GM11168 (cell line): ENCODE measurements around the gene CCDC188.

ENCODE experiments used
- in situ Hi-C: fragments of 300-500 bp; cut with MboI; formaldehyde crosslinking; loops from one replicate; pipeline ENCODE4 v1.12.0; 2022; ENCODE audit warnings: low sequenced_read_pairs; ENCODE audit not compliant: unreplicated experiment

Gene CCDC188

DNA sequence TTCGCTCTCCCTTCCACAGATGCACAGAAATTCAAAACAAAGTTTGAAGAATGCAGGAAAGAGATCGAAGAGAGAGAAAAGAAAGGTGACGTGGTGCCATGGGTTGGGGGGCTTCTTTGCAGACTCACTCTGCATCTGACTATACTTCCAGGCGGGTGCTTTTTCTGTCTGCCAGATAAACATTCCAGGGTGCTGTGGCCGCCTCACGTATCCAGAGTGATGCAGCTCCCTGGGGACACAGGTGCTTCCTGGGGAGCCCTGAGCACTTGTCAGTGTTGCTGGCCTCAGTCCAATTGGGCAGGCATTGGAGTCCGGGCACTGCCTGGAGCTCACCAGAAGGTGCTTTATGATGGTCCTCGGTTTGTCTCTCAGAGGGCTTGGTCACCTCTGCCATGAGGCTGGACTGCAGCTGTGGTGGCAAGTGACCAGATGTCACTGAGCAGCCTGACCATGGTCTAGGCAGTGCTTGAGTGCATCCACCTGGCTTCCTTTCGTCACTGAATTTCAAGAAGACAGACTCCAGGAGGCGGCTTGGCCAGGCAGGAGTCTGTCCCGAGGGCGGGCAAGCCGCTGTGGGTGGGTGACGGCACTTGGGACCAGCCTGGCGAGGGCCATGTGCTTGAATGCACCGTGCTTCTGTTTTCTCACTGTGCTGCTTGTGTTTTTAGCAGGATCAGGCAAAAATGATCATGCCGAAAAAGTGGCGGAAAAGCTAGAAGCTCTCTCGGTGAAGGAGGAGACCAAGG lies 24.4 kb downstream of the CCDC188 start:
- in situ Hi-C loops = no loop called here

DNA sequence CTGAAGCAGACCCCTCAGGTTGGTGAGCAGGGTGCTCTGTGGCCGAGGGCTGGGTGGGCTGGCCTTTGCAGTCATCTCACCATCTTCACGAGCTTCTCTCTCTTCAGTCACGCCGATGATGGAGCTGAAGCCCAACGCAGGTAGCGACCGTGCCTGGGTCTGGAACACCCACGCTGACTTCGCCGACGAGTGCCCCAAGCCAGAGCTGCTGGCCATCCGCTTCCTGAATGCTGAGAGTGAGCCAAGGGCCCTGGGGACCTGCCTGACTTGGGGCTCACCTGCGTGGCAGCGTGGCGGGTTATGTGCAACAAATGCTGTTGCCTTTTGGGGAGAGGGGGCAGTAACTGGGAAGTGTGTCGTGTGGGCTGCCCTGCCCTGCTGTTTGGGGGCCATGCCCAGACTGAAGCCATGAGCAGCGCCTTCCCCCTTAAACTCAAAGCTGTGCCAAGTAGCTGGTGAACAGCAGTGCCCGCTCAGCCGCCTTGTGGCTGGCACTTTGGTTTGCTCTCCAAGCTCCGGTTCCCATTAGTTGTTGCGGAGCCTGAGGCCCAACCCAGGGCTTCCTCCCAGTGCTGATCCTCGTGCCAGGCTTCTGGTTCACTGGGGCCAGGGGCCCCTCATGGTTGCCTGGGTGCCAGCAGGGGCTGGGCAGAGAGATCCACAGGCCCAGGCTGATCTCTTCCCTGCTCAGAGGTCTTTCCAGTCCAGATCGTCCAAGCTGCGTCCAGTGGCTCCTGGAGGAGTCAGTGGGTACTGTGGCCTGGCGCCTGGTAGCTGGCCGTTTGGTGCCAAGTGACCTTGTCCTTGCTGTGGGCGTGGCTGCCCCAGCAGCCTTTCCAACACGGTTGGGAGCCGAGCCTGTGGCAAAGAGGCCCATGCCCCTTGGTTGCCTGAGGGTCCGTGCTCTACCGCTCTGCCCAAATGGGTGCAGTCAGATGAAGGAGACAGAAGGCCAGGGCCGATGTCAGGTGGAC lies 25.4 kb downstream of the CCDC188 start:
- in situ Hi-C loops = no loop called here

DNA sequence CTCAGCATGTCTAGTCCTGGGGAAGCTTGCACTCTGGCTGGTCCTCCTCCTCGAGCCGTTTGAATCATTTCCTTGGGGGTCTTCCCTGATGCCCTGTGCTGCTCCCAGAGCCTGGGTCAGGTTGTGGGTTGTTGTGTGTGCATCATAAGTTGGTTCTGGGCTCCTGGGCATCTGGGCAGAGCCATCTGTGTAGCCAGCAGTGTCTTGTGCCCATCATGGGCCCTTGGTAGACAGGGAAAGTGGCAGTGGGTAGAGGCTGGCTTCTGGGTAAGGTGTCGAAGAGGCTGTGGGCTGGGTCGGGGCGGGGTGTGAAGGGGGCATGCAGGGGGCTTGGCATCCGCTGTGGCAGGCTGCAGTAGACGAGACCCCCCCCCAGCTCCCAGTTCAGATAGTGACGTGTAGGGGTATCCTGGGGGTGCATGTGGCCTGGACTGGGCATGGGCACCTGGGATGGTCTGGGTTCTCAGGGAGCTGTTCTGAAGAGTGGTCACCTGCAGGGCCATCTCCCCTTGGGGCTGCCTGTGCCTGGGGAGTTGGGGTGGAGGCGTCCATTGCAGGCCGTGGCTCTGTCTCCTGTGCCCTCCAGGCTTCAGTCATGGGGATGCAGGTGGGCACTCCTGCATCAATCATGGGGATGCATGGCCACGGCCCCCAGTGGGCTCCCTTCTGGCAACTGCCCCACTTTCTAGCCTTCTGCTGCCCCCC lies 26.6 kb downstream of the CCDC188 start:
- in situ Hi-C loops = no loop called here

DNA sequence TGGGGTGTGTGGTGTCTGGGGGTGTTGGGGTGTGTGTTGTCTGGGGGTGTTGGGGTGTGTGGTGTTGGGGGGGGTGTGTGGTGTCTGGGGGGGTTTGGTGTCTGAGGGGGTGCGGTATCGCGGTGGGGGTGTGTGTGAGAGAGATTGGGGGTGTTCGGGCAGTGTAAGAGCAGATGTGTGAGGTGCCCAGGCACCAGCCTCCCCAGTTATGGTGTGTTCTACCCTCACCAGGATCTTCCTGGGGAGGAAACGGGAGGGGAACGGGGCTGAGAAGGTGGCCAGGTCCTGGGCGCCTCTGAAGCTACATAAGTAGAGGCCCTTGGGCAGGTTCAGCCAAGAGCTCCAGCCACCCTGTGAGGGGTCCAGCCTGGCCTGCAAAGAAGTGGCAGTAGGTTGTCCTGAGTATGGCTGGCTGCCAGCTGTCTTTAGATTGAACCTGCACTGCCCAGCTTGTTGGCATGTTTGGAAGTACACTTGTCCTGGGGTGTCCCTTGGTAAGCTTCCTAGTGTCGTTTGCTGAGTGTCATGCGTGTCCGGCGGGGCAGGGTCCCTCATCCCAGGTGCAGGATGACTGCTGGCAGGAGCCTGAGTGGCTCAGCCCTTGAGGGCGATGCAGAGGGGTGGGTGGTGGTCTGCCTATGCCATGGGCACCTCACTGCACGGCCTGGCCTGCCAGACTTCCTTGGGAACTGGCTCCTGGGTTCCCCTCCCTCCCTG lies 27.3 kb downstream of the CCDC188 start:
- in situ Hi-C loops = no loop called here

DNA sequence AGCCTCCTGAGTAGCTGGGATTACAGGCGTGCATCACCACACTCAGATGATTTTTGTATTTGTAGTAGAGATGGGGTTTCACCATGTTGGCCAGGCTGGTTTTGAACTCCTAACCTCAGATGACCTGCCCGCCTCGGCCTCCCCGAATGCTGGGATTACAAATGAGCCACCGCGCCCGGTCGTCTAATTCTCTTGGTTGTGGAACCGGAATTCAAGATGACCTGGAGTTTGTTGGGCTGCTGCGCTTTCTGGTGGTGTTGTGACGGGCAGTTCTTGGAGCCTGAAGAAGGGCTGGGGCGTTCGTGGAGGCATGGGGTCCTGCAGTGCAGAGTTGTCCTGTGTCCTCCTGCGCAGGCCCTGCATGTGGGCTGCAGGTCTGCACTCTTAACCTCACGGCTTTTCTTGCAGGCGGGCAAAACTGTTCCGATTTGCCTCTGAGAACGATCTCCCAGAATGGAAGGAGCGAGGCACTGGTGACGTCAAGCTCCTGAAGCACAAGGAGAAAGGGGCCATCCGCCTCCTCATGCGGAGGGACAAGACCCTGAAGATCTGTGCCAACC lies 28.9 kb downstream of the CCDC188 start:
- in situ Hi-C loops = no loop called here

DNA sequence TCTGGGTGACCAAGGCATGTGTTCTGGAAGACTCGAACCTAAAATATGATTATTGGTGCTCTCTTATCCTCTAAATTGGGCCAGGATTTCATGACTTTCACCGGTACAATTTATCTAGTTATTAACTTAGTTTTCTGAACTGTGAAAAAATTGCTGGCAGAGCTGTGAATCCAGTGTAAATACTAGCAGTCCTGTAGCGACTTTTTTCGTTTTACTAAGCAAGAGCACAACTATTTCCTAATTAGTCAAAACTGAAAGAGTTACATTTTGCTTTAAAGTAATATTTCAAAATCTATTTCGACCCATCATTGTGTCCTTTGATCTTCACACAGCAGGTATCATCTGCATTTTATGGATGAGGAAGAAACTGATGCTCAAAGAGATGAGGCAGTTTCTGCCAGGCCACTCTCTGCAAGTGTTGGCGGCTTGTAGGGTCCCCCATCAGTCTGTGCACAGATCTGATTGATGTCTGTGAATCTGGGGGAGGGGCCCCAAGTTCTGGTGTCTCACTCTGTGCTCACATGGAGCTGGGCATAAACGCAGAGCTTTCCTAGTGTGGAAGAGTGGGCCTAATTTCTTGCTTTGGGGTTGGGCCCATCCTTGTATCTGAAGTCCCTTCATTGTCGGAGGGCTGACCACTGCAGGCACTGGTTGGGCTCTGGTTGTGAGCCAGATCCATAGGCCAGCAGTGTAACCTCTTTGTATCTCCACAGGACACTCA lies 32.4 kb downstream of the CCDC188 start:
- in situ Hi-C loops = no loop called here

DNA sequence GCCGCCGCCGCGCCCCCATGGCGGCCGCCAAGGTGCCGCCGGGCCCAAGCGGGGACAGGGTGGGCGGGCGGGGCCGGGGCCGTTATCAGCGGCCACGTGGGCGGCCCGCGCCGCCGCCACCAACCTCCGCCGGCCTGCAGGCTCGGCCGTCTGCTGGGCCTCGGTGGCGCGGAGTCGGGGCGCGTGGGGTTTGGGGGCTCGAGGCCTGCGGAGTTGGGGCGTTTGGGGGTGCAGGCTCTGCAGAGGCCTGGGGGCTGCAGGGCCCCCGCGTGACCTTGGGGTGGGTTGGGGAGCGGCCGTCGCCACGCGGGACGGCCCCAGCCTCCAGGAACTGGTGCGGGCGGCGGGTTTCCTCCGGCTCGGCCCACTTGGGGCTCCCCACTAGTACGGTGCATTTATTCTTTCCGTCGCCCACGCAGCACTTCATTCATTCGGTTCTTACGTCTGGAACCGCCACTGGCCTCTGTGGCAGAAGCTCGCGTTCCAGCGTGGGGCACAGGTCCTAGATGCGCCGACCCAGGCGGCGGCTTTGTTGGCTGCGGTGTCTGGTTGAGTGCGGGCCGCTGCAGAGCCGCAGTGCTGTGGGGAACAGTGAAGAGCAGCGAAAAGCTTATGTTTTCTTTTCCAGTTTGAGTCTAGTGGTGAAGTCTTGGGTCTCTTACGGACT lies 33.1 kb downstream of the CCDC188 start:
- in situ Hi-C loops = no loop called here

DNA sequence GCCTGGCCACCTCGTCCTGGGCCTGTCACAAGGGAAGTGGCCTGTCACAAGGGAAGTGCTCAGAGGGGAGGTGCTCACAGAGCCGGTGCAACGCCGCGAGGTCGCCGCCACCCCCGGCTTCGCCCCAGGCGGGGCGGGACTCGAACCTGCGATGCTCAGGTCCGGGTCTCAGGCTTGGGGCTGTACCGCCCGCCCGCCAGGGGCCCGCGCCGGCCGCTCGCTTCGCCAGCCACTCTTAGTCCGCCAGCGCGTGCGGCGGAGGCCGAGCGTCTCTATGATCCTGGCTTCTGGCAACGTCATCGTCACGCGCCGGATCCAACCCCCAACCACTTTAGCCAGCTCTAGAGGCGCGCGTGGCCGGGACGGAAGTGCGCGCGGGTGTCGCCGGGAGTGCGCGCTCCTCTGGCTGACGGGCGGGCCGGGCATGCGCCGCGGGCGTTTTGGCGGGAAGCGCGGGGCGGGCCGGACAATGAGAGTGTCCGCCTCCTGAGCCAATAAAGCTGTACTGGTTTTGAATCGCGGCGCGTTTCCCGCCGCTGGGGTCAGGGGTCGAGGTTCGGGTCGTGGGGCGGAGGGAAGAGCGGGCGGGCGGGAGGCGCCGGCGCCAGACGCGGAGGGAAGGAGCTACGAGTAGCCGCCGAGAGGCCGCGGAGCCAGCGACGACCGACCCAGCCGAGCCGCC lies 33.8 kb downstream of the CCDC188 start, which contains the start of gene TRMT2A:
TSS of gene TRMT2A (minus strand) at position 276 of the 682 bp plus-strand sequence. CDS start 320 bp downstream, outside the sequence.
- in situ Hi-C loops = no loop called here

DNA sequence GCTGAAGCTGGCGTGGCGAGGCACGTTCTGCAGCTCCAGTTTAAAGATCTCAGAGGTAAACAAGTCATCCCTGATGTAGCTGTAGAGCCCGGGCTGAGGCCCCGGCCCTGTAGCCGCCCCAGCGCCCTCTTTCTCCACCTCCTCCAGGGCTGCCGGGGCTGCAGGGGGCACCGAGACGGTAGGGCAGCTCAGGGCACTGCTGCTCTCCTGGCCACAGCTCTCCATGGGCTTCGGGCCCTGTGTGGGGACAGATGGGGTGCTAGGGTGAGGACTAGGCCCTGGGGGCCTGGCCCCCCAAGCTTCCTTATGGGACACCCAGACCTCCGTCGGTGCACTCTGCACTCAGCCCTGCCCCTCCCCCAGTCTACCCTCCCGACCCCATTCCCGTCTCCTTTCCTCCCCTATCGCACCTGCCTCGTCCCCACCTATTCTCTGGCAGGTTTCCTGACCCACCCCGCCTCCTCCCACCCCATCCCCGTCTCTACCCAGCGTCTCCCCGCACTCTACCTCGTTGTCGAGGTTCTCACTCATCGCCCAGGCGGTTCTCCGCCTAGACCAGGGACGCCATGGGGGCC lies 34.4 kb downstream of the CCDC188 start:
- in situ Hi-C loops = no loop called here

DNA sequence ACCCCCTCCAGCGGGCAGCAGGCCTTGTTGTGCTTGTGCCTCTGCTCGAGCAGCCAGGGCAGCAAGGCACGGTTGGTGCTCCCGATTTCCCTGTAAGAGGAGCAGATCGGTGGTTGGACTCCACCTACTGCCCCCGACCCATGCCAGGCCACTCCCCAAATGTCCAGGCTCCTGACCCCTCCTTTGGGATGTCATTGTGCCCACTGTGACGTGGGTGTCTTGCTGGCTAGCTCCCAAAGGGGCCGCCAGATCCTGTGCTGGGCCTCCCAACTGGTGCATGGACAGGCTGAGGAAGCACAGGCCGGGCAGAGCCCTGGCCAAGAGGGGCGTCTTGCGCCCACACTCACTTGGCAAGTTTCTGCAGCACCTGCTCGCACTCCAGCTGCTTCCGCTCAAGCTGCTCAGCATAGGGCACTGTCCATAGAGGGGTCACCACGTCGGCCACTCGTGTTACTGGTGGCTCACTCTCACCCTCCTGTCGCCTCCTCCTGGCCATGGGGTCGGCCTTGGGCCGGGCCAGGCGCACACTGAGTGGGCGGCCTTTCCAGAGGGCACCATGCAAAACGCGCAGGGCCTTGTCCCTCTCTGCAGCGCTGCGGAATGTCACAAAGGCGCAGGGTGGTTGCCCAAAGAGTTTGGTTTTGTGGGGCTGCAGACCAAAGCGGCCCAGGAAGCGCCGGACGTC lies 35.0 kb downstream of the CCDC188 start, which contains the start of gene RANBP1:
TSS of gene RANBP1 (plus strand) at position 414 of the 685 bp plus-strand sequence. CDS start at position 495, 81 bp downstream.
- in situ Hi-C loops = no loop called here

DNA sequence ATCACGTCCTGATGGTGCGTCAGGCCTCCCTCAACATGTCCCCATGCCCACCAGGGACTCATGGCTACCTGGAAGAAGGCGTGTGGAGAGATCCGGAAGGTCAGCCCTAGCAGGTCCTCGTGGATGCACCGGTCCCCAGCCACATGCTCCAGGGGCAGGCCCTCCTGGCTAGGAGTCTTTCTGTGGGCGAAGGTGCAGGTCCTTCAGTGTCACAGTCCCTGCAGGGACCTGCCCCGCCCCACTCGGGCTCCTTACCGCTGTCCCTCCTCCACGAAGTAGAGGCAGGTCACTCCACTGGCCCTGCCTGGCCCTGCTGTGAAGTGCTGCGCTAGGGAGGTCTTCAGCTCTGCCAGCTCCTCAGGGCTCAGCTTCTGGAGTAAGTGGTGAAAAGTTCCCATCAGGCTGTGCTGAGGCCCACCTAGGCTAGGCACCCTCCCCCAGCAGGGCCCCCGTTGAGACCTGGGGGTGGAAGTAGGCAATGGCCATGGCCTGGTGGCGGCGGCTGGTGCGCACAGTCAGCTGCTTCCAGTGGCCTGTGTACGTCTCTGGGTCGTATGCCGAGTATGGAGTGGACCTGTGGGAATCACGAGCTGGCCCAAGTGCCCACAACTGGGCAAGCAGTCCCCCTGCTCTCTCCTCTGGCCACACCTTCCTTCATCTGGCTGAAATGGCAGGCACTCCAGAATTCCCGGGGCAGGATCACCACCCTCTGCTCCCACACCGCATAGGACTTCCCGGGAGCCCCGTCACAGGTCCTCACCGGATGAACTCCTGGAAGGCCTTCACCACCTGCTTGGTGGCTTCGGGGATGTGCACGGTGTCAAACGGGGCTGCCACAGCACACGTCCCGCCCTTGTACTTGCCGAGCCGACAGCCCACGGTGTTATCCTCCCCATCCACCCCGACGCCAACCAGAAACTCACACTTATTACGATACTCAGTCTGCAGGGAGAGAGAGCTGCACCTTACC lies 36.1 kb downstream of the CCDC188 start:
- in situ Hi-C loops = no loop called here

DNA sequence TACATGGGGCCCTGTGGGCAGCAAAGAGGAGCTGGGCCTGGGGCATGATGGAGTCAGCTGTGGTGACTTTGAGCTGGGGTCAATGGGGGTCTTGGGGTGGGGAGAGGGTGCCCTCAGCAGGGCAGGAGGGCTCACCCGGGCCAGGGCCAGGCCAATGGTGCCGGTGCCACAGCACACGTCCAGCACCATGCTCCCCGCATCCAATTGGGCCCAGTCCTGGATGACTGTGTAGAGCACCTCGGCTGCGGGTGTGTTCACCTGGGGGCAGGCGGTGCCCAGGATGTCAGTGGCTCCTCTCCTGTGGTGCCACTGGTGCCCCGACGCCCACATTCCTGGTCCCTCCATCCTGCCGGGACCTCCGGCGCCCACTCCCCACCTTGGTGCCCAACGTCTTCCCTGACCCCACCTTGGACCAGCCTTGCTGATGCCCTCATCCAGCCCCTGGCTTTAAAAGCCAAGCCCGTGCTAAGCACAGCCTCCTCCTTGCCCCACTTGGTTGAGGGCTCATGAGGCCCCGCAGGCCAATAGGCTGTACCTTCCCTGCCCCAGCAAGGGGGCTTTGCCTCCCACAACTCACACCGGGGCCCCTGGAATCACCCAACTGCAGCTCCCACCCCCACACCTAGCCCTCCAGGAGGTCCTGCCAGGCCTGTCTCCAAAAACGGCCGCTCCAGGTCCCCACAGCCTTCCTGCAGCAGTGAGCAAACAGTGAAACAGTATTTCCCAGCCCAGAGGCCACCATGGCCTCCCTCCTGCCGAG lies 37.1 kb downstream of the CCDC188 start:
- in situ Hi-C loops = no loop called here

DNA sequence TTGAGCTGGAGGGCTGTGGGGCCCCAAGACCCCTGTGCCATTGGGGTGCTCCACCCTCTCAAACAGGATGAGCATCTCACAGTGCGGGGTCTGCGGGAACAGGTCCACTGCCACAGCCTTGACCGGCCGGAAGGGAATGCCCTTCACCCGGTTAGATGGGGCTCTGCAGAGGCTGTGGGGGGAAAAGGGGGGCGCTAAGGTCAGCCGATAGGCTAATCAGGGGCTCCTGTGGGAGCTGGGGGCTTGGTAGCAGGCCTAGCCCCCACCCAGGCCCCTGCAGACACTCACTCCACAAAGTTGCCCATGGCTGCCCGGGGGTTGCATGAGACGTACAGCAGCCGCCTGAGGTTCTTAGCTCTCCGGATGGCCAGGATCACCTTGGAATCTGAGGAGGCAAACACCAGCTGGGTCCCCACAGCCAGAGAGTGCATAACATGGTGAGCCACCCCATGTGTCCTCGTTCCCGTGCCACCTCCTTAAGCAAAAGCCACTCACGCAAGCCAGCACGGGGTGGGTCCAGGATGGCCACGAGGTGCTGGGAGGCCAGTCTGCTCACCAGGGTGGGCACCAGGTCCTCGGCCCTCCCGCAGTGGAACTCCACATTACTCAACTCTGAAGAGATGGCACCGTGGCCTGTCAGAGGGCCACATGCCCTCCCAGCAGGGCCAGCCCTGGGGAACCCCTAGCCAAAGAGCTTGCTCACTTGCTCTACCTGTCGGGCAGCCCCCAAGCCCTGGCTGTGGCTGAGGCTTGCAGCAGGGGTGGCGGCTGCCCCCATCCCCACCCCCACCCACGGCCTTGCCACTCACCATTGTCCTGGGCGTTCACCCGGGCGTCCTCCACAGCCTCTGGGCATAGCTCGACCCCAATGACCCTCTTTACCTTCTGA lies 38.0 kb downstream of the CCDC188 start:
- in situ Hi-C loops = no loop called here
